Right lung (tissue), 10 donors: ENCODE data around the gene NAE1. TPM values are rescaled to one million over a fixed set of nuclear protein-coding genes. Genes with fewer than 3 reads are reported as not detected.
"Not testable (repeated sequence)": the region's sequence is repeated elsewhere in the genome, so short reads cannot be mapped to it uniquely, and the experiment has no call there.

Source experiments
- DNase-seq, 2 donors: peaks; one replicate each; pipeline ENCODE4 v3.0.0-alpha.2; 2013
- long read RNA-seq, 8 donors: transcript quantifications; one replicate each; lab custom pipeline, GENCODE V29; 2026
- polyA plus RNA-seq, 5 donors: library from polyadenylated mRNA; unstranded; fragments of 120-200 nt; gene quantifications; one replicate each; pipeline versions ENCODE4 v1.2.1 to v1.2.3, GENCODE V29; 2013; ENCODE audit warnings: inconsistent platforms in 1 of 5, low replicate concordance in 1 of 5; ENCODE audit not compliant: insufficient read length in 5 of 5, insufficient read depth in 1 of 5

Gene NAE1
- polyA plus RNA-seq = 100 to 1,000 TPM in 1 of 5 donors, 10 to 100 TPM in 4; 62.2 to 105 (median 90.3) TPM
- long read RNA-seq, donor 1, transcript NAE1-201 (20 exons, 1,837 nt) = major isoform, 8 of 30 reads
- long read RNA-seq, donor 1, partial matches to known transcripts = 16 of 30 reads
- long read RNA-seq, donor 1, other reads (novel, unspliced or antisense) = 0 of 30 reads
- long read RNA-seq, donor 2, transcript NAE1-201 (20 exons, 1,837 nt) = major isoform, 6 of 14 reads
- long read RNA-seq, donor 2, partial matches to known transcripts = 6 of 14 reads
- long read RNA-seq, donor 2, other reads (novel, unspliced or antisense) = 0 of 14 reads
- long read RNA-seq, donor 3, transcript NAE1-201 (20 exons, 1,837 nt) = major isoform, 5 of 14 reads
- long read RNA-seq, donor 3, partial matches to known transcripts = 5 of 14 reads
- long read RNA-seq, donor 3, other reads (novel, unspliced or antisense) = 0 of 14 reads
- long read RNA-seq, donor 4, transcript NAE1-201 (20 exons, 1,837 nt) = major isoform, 6 of 27 reads
- long read RNA-seq, donor 4, partial matches to known transcripts = 17 of 27 reads
- long read RNA-seq, donor 4, other reads (novel, unspliced or antisense) = 0 of 27 reads
- long read RNA-seq, donor 5, transcript NAE1-201 (20 exons, 1,837 nt) = major isoform, 10 of 43 reads
- long read RNA-seq, donor 5, partial matches to known transcripts = 24 of 43 reads
- long read RNA-seq, donor 5, other reads (novel, unspliced or antisense) = 0 of 43 reads
- long read RNA-seq, donor 6, transcript NAE1-201 (20 exons, 1,837 nt) = major isoform, 10 of 18 reads
- long read RNA-seq, donor 6, partial matches to known transcripts = 6 of 18 reads
- long read RNA-seq, donor 6, other reads (novel, unspliced or antisense) = 0 of 18 reads
- long read RNA-seq, donor 7, partial matches to known transcripts = 0 of 5 reads
- long read RNA-seq, donor 7, other reads (novel, unspliced or antisense) = 0 of 5 reads
- long read RNA-seq, donor 8, transcript NAE1-201 (20 exons, 1,837 nt) = major isoform, 5 of 12 reads
- long read RNA-seq, donor 8, partial matches to known transcripts = 6 of 12 reads
- long read RNA-seq, donor 8, other reads (novel, unspliced or antisense) = 0 of 12 reads

DNA sequence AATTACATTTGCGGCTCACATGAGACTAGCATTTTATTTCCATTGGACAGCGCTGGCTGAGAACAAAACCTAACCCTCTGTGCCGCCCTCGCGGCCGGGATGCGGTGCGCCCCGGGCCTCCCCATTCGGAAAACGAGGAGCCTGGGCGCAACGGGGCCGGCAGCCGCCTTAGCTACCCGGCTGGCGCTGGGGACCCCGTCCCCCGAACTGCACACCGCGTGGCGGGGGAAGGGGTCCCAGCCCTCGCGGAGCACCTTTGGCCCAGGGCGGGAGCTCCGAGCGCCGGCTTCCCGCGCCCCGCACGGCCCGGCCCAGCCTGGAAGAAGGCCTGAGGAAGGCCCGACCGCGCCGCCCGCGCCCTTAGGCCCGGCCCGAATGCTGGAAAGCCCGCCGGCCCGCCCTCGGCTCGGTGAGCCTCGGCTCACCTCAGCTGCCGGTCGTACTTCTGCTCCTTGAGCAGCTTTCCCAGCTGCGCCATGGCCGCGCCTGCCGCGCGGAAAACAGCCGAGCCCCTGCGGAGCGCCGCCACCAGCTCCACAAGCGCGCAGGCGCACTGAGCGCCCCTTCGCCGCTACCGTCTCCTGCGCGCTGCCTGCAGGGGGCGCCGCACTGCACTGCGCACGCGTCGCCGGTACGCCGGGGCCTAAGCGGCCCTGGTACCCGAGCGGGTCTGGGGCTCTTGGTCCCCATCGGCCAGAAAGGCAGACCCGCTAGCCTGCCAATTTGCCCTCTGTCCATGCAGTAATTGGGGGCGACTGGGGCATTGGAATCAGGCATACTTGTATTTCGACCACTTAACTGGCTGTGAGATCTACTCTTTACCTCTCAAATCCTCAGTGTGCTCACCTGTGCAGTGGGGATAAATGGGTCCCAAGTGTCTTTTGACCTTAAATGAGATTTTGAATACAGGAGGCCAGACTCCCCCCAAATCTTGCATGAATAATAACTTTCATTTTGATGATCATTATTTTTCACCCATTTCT, at the start of gene NAE1:
Gene NAE1 (minus strand): TSS at position 555 of the 983 bp plus-strand sequence. CDS start 77 bp downstream, at position 478.
- DNase-seq = peak; percentile 90 to 92

DNA sequence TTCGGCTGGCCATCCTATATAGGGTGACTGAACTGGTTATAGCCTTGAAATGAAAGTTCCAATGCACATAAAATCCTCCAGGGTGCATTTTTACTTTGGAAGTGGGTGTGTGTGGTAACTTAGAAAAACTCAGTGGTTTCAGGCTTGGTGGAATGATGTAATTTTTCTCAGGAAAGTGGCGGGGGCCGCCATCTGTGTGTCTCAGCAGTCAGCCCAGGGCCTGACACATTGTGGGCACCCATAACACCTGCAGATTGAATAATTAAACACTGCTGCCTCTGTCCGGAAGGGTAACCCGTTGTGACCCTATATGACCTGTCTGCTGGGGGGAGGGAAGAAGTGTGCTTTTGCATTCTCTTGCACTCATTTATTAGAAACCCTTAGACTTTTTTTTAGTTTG, 47.3 kb upstream of the NAE1 start:
- no peak for DNase-seq

DNA sequence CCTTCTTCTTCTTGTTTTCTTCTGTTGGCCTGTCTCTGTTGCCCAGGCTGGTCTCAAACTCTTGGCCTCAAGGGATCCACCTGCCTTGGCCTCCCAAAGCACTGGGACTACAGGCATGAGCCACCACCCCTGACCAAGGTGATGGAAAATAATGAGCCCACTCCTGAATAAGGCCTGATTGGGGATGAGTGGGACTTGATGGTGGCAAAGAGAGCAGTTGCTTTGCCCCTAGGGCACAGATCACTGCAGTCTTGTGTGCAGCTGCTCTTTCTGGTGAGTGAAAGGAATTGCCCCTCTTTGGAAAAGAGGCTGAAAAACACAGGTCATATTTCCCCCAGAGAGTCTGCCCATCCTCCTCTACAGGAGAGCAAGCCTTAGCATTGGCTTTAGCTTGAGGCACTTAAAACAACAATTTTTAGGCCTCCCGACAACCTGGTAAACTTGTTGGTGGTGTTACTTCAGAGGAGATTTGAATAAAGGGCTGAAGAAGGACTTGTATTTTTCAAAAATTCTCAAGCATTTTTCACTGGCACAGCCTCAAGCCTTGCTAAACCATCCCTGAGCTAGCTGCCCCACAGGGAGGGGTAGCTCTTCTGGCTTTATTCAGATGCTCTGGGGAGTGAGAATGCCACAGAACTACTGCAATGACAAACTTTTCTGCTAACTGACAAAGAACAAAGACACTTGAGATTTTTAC, 43.5 kb upstream of the NAE1 start:
- no peak for DNase-seq

DNA sequence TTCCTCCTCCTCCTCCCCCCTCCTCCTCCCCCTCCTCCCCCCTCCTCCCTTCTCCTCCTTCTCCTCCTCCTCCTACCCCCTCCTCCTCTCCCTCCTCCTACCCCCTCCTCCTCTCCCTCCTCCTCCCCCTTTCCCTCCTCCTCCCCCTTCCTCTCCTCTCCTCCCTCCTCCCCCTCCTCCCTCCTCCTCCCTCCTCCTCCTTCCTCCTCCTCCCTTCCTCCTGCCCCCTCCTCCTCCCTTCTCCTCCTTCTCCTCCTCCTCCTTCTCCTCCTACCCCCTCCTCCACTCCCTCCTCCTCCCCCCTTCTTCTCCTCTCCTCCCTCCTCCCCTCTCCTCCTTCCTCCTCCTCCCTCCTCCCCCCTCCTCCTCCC, 42.9 kb upstream of the NAE1 start:
- DNase-seq = no peak

DNA sequence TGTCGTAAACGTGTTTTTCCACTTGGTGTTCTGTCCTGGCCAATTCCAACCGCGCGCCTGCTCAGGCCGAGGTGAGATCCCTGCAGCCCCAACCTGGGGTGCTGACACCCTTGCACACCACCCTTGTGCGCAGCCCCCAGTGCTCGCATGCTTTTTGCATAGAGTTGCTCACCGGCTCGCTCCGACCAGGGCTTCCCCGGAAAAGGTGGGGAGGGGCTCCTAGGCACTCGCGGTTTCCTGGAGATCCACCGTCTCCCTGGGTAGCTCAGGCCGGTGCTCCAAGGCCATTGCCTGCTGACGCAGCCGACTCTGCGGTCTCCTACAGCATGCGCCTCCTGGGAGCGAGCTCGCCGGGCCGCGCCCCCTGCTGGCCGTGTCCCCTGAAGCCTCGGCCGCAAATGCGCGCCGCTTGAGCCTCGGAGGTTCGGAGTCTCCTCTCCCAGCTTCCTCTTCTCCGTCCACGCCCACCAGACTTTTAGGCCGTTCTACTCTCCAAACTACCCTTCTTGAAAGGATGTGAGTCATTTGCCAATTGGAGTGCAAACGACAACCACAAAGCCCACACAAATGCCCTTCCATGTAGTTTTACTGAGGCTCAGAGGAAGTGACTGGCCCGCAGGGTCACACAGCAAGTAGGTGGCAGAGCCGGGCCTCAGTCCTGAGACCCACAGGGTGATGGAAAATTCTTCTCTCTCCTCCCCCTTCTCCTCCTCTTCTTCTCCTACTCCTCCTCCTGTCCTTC, 42.3 kb upstream of the NAE1 start:
- peak; percentile 69 to 79 for DNase-seq

DNA sequence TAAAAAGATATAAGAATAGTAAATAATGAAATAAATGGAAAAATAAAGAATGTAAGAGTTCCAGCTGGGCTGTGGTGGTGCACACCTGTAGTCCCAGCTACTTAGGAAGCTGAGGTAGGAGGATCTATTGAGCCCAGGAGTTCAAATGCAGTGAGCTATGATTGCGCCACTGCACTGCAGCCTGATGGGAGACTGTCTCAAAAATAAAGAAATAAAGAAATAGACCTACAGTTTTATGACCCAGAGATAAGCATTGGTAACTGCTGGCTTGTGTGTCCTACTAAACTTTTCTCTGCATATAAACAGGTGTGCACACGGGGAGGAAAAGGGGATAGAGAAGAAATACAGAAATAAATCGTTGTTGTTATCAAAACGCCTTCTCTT, 41.8 kb upstream of the NAE1 start:
- DNase-seq = no peak

DNA sequence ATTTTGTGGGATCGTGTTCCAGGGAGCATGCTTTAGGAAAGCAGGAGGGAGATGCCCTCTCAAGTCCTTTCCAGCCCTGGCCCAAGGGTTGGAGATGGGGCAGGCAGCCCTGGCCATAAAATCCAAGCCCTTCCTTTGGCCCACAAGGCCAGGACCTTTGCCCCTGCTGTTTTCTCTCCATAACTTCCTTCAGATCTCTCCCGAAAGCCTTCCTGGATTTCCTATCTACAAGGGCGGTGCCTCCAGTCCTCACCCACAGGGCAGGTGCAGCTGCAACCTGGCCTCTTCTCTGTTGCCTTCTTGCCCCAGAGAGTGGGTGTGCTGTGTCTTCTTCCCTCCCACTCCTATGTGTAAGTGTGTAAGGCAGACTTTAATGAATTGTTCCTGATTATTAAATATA, 41.1 kb upstream of the NAE1 start:
- no peak for DNase-seq

DNA sequence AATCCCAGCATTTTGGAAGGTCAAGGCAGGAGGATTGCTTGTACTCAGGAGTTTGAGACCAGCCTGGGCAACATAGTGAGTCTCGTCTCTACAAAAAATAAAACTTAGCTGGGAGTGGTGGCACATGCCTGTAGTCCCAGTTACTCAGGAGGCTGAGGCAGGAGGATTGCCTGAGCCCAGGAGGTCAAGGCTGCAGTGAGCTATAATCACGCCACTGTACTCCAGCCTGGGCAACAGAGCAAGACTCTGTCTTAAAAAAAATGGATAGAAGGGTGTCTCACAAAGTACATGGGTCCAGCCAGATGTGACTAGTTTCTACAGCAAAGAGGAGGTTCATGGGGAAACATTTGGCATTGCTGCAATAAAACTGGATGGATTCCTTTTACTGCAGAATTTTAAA, 40.6 kb upstream of the NAE1 start:
- not testable (repeated sequence) for DNase-seq

DNA sequence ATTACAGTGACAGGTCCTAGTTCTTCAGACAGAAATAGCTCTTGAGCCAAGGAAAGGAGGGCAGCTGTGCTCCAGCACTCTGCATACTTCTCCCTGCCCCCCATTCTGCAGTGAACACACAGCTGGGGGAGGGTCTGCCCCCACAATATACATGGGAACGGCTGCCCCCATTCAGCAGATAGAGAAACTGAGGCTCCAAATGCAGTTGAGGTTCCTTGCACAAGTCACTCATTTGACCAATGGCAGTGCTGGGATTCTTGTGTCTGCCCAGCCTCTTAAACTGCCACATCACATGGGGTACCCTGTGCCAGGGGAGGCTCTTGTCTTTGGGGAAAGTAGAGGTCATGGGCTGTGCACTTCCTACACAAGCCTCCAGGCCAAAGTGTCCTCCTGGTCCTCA, 38.6 kb upstream of the NAE1 start:
- DNase-seq = no peak

DNA sequence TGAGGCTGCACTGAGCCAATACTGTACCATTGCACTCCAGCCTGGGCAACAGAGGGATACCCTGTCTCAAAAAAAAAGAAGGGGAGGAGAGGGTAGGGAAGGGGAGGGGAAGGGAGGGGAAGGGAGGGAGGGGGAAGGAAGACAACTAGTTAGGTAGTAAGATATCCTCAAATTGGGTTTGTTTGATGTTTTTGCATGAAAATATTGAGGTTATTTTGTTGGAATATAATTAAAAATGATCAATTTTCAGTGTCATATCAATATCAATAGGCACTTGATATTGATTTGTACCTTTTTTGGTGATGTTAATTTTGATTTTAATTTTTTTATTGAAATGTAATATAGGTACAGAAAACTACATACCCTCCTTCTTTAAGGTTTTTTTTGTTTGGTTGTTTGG, 32.9 kb upstream of the NAE1 start:
- no peak for DNase-seq

DNA sequence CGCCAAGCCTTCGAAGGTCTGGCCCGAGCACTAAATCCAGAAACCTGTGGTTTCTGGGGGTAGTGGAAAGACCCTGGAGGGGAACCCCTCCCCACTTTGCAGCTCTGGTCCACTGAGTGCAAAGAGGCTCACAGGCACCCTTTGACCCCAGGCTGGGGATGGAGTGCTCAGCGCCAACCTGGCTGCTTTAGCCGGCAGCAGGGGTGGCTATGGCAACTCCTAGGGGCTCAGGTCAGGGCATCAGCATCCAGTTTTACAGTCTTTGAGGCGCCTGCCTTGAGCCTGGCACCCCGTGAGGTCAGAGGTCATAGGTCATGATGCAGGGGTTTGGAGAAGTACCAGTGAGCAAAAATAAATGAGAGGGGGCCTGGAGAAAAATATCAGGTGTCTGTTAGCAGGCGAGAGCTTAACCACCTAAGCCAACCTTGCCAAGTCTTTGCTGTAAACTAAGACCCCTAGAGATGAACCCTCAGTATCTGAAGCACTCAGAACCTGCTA, 31.3 kb upstream of the NAE1 start:
- no peak for DNase-seq

DNA sequence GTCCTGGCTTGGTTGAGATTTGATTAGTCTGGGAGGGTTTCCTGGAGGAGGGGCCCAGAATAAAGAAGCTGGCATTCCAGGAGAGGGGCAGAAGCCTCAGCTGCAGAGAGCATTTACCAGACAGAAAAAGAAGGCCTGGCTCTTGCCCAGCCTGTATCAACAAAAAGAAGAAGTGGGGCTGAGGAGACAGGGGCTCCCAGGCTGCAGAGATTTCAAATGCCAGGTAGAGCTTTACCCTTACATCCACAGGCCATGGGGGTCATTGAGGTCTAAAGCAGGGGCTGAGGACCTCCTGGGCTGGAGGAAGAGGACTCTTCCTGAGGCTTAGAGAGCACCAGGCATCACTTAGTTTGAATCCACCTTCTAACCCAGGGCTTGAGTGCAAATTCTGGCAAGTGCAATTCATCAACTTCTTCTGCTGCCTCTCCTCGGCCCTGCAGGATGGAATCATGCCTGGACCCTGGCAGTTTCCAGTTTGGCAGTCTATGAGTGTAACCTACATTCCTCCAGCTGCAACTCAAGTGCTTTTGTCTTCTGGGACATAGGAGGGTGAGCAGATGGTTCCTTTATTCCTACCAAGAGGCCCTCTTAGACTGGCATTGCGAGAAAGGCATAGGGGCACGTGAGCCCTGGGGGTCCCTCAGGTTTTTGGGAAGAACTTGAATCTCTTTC, 28.8 kb upstream of the NAE1 start:
- no peak for DNase-seq

DNA sequence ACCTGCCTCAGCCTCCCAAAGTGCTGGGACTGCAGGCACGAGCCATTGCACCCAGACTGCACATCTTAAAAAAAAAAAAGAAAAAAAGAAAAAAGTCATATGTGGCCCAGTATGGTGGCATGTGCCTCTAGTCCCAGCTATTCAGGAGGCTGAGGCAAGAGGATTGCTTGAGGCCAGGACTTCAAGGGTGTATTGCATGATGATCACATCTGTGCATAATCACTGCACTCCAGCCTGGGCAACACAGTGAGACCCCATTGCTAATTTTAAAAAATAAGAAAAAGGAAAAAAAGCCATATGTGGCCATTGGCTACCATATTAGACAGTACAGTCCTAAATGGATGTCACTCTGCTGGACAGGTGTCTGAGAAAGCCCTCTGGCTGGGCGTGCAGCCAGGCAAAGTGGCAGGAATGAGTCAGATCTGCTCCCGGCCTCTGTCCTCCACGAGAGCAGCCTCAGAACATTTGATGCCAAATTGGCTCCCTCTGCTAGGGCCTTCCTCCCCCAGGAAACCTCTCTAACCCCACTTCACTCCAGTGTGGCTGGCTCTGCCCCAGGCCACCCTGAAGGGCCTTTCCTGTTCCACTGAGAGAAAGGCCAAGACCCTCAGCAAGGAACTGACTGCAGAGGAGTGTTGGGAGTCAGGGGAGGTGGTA, 28.1 kb upstream of the NAE1 start:
- DNase-seq = no peak

DNA sequence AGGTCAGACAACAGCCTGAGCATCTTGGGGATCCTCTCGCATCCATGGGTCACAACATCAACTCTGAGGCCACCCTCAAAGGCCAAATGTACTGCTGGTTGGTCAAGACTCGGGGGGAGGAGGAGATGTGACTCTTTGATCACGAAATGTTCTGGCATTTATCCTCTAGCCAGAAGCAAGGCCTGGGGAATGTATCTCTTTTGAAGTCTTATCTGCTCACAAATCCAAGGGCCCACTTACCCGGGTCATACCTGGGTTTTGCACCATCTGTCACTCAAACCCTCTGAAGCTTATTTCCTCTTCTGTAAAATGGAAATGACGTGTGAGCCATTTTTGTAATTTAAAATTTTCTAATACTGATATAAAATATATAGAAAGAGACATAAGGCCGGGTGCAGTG, 26.7 kb upstream of the NAE1 start:
- no peak for DNase-seq

DNA sequence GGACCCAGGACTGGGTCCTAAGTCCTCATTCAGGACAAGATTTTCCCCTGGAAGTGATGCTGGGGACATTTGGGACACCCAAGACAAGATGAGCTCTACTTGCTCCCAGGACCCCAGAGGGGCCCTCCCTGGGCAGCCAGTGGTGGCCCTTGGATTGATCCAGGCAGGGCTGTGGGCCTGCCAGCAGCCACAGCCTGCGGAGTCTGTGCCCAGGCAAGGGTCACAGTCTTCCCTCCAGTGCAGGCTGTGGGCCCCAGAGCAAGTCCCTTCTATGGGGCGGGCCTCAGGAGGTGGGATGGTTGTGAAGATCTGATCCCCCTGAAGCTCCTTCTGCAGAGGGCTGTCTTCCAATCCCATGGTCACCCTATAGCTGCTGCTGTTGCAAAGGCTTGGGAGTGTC, 26.0 kb upstream of the NAE1 start:
- no peak for DNase-seq

DNA sequence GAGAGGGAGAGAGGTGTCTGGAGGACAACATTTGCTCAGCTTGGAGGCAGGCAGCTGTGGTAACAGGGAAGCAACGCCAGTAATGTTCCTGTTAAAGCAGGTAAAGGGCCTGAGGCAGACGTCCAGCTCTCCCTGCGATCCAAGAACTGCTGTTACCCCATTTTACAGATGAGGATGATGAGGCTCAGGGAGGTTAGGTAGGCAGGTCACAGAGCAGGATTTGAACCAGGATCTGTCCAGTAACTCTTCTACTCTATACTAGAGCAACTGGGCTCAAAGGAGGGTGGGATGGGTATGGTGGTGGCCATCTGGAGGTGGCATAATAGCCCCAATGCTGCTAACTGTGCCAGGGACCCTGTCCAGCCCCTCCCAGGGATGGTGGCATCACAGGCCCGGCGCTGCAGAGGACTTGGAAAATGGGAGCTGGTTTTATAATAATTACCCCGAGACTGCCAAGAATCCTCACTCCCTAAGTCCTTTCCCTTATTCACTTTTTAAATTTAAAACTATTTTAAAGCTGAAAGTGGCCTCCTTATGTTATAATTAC, 25.5 kb upstream of the NAE1 start:
- DNase-seq = no peak

DNA sequence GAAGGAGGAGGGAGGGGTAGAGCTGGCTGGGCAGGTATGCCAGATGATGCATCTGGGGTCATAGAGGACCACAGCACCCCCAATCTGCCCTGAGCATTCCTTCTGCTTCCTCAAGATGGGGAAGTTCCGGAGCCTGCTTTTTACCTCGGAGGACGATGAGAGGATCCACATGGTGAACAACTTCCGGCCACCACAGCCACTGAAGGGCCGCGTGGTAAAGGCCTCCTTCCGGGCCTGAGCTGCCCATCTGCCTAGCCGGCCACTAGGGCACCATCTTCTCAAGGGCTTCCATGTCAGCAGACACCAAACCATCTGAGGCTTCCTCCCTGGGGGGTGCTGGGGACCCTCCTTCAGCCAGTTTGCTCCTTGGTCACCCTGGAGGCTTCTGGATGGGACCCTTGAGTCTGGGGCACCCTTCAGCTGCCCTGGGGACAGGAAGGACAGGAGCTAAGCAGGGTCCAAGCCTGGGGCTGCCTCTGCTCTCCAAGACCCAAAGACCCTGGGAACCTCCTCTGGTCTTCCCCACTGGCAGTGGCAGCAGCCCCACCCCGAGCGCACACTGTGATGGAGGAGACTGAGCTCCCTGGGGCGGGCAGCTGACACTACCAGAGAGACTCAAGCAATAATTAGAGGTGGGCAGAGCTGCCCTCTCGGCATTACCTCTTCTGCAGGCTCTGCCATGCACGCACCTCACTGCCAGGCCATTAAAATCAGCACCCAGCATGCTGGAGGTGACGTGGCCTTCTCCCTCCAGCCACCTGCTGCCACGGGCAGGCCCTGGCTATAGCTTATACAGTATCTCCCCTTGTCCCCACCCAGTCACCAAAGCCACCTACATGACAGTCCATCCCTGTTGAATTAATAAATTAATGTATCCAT, 22.7 kb upstream of the NAE1 start:
- DNase-seq = no peak
